Fibroblast of lung (primary cell): ENCODE data around the gene ANTXRL.

Experiments
- CTCF ChIP-seq, 2 donors: IDR thresholded peaks in 1 of 2; conservative IDR thresholded peaks in 1 of 2; 1 replicate in 1 of 2; 2 replicates in 1 of 2; pipeline ENCODE4 v1.5.1; 2011 to 2012; ENCODE audit warnings: low read length in 2 of 2, control low read depth in 1 of 2, inconsistent platforms in 1 of 2, low read depth in 1 of 2, mild to moderate bottlenecking in 1 of 2
- EZH2 ChIP-seq: IDR thresholded peaks from 2 replicates; pipeline ENCODE4 v1.5.1; 2012; ENCODE audit warnings: low read length, control low read depth, mild to moderate bottlenecking; ENCODE audit errors: missing control alignments

GRCh38 chr10:46273506-46274477 is 13.0 kb upstream of the ANTXRL start:
- TF ChIP-seq CTCF (conservative IDR thresholded peaks at IDR 0.05 in 1 of 2, IDR thresholded peaks at IDR 0.05 in 1 of 2; ENCODE audit: low read depth in 1 of 2, low read length in 2 of 2) (no peak), EZH2 (no peak)
